HG03571 (cell line): ENCODE results near the gene CMSS1.

ENCODE experiments used
- ATAC-seq: cut with Tn5 transposase; IDR thresholded peaks from one replicate; pipeline ENCODE4 v1.9.1; 2021; ENCODE audit not compliant: unreplicated experiment

Gene CMSS1

DNA sequence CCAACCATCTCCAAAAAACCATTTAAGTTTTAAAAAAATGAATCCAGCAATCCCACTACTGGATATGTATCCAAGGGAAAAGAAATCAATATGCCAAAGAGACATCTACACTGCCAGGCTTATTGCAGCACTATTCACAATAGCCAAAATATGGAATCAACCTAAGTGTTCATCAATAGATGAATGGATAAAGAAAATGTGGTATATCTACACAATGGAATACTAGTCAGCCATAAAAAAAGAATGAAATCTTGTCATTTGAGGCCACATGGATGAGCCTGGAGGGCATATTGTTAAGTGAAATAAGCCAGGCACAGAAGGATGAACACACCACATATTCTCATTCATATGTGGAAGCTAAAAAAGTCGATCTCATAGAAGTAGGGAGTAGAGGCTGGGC lies 160.6 kb downstream of the CMSS1 start:
- ATAC-seq, result no peak

DNA sequence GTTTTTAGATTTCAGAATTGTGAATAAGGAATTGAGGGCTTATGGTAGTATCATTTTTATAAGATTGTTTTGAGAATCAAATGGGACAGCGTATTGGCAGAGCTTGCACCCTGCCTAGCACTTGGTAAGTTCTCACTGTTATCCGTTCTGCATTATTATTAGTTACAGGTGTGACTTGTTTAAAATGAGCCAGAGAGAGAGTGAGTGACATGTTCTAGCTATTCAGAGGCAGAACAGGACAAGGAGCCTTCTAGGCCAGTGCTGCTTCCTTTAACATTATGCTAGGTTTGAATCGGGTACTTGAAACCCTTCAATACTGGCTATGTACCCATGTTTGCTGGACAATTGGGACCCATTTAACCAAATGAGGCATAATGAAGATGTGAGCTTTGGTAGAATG lies 162.9 kb downstream of the CMSS1 start:
- no peak for ATAC-seq

DNA sequence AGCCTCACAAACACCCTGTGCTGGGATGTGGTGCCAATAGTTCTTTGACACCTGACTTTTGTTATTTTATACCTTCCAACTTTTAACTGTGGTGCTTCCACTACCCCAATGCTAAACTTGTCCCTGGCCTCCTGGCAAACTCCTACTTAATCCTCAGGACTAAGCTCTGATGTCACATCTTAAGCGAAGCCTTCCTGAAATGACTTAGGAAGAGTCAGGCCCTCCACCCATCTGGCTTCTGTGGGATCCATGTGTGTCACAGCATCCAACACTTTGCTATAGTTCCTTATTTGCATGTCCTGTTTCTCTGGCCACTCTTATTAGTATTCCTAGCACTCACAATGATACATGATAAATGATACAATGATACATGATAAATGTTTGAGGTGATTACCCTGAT lies 163.5 kb downstream of the CMSS1 start:
- ATAC-seq, result no peak

DNA sequence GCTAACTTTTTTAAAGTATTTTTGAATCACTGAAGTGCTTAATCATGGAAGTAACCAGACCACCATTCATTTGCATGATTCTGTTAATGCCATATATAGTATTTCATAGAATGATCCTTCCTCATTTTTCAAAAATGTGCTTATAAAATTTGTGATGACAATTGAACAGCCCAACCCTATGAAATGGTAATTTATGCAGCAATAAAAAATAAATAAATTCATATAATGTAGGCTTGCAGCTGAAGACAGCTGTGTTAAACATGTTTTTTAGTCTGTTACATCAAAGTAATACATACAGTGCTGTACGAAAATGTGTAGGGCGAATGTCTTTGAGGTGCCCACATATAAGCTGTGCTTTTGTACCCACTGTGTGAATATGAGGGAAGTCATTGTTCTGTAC lies 165.0 kb downstream of the CMSS1 start:
- no peak for ATAC-seq

GRCh38 chr3:99984139-99984538 lies 166.5 kb downstream of the CMSS1 start:
- no peak for ATAC-seq

DNA sequence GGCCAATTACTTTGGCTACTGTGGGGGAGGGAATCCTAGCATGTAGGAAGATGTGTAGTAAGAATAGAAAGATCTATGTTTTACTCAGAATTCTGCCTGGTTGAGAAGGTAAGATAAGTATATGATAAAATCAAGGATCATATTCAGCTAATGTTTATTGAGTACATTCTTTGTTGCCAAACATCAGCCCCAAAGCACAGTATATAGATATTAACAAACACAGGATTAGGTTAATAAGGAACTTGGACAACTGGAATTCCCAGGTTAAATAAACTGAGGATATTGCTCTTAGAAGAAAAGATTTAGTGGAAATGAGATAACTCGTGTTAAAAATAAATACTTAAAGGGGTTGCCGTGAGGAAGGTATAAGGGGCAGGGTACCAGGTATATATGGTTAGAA lies 167.0 kb downstream of the CMSS1 start:
- ATAC-seq, result no peak

GRCh38 chr3:99990179-99990578 lies 172.5 kb downstream of the CMSS1 start:
- ATAC-seq, result no peak

DNA sequence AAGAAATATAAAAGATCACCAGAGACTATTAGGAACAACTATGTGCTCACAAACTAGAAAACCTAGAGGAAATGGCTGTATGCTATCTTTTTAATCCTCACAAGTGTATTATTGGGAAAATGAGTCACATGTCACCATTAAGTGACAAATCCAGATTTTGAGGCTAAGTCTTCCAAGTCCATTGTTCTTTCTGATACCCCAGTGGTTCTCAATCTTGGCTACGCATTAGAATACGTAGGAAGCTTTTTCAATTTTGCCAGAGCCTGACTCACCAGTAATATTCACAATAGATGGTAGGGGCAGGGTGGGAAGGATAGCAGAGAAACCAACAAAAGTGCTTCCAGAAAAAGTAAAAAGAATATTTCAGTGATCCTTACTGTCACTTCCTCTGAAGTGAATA lies 179.6 kb downstream of the CMSS1 start:
- no peak for ATAC-seq

DNA sequence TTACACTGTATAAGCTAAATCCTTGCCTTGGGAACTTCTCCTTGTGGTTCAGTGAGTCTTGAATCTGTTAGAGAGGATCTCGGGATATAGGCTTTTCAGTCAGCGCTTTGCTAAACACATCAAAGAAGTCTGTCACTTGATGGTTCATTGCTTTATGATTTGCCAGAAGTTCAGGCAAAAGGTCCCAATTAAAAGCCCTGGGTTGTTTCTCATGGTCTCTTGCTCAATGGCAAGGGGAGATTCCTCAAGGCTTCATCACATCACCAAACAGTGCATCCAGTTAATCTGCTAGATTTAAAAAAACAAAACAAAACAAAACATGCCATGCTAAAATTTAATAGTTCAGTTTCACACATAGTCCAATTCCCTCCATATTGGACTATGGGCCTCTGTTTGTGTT lies 181.9 kb downstream of the CMSS1 start:
- ATAC-seq, result no peak

- no peak for ATAC-seq
Measured at GRCh38 chr3:100001083-100001482, 183.4 kb downstream of the CMSS1 start.

DNA sequence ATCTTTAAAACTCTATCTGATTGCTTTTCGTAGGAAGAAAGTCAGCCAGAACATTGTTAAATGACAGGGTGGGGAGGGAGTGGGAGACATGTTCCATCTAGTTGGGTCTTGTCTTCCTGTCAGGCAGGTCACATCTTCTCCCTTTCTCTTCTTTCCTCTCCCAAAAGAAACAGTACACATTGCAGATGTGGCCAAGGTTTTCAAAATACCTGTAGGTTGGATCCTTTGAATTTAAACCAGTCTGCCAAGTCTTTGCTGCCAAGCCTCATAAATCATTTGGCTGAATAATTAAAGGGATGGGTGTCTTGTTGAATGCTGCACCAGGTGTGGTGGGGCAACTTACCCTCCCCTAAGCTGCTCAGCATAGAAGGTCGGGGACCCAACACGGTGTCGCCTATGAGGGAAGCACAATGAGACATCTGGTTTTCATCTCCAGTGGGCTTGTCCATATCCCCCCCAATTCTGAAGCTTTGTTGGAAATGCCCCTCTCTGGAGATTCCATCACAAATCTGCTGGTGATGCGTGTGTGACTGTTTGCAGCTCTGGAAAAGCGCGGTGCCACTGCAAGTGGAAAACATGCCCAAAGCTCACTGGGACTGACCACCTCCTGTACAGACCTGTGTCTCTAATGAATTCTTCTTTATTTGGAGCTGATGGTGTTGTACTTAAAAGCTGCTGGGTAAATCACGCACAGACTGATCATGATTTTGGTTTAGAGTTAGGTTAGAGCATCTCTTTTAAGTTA lies 184.0 kb downstream of the CMSS1 start:
- ATAC-seq, result no peak

DNA sequence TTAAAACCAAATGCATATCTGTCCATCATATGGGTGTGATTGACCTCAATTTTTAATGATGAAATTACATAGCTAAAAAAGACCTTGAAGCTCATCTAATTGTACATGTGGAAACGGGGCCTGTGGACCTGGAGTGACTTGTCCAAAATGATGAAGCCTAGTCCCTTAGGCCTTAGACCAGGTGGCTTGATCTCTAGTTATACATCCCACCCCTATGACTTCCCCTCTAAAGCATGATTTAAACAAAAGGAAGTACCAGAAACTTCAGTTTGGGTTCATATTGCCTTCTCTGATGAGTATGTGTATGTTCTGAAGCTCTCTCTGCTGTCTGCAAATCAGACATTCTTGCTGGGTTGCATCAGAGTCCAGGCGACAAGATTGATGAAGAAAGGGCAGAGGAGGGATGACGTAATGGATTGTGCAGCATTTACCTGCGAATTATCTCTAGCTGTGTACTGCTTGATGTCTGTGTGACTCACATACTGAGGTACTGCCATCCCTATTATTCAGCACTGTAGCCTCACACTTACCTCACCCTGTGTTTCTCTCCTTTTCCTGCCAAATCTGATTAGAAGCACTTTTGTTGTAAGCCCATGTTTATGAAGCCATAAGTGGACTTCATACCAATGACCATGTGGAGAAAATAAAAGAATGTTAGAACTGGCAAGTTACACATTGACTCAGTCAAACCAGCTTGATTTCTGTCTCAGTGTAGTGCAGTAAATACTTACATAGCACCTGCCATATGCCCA lies 185.1 kb downstream of the CMSS1 start:
- ATAC-seq, result no peak

DNA sequence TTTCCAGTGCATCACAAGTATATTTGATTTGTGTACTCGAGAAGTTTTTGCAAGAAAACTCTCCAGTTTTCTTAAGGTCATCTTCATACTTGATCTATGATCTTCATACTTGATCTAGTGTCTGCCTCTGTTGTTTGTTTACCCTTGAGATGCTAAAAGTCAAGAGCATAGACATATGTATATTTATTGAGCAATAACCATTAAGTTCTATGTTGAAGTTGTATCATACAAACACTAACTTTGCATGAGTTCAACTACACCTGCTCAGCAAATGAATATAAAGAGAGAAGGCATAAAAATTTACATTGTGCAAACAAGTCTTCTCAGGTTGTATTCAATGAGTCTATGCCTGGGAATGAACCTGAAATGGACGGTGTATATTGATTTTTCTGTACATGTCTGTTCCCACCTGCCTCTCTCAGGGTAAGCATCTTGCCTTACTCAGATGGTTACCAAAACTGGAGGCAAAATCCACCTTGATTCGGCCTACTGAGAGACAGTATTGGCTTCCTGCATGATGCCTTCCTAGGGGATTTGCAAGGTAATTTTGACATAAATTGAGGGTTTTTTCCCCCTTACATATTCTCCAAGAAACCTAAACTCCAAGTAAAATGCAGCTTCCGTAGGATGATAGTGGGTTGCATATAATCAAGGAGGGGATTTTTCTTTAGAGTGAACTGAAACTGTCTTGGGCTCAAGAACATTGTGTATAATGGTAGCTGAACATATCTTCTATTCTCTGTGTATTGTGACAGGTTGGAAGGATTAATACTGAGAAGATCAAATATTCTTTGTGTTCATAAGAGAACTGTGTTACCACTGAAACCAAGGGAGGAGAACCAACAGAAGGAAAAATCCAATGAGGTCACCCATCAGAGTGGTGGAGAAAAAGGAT lies 186.2 kb downstream of the CMSS1 start:
- ATAC-seq, result no peak

DNA sequence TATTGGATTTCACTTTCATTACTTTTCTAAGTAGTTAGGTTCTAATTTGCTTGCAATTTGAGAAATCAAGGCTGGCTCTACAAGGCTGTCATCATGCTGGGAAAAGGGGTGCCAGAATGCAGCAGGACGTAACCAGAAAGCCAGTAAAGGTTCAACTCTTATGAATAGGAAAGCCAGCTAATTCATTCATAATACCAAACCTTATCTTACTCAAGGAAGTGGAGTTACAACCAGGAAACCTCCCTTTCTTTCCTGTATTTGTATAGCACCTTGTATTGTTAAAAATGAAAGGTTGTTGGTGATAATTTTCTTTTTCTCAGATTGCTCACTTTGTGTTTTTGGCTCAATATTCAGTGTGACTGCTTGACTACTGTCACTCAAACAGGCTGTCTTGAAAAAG lies 187.3 kb downstream of the CMSS1 start:
- ATAC-seq, result no peak

GRCh38 chr3:100005665-100006393 lies 188.2 kb downstream of the CMSS1 start:
- no peak for ATAC-seq

- no peak for ATAC-seq
Measured at GRCh38 chr3:100006570-100007271, 189.1 kb downstream of the CMSS1 start.

GRCh38 chr3:100007313-100007712 lies 189.7 kb downstream of the CMSS1 start:
- no peak for ATAC-seq

DNA sequence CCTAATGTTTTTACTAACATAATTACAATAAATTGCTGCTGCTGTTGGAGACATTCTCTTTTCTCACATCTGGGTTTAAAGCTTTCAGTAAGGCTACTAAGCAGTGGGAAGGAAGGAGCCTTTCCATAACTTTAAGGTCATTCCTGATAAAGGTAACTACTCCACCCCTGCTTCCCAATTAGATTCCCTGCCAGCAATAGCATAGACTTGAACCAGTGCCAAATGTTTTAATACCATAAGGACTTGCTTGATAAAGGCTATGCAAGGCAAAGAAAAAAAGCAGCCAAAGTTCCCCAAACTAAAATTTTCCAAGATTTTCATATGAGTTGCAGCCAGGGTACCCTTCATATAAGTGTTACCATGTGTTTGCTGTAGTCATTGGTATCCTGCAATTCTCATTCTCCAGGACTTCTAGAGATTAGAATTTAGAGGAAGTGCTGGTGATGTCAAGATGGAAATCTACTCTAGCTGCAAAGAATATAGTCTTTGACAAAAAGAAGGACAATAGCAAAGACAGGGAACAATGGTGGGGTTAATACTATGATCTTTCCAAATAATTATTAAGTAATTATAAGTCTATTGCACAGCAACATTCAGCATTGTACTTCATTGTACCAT lies 190.5 kb downstream of the CMSS1 start:
- no peak for ATAC-seq

GRCh38 chr3:100009276-100010086 lies 191.8 kb downstream of the CMSS1 start:
- ATAC-seq, result no peak
